Endothelial cell of umbilical vein (primary cell): ENCODE data around the gene VPS11. TPM values are rescaled to one million over a fixed set of nuclear protein-coding genes. Genes with fewer than 3 reads are reported as not detected.

ENCODE experiments used
- BruUV-seq: library from RNA; stranded (reverse); fragments of 400-500 nt; replicated peaks from 2 replicates; lab custom pipeline; 2021; lab: Mats Ljungman, UMichigan
- CTCF ChIA-PET: fragments of 300-600, 350-600 bp; sonication (Branson Sonifier 250); formaldehyde crosslinking; loops from one replicate; lab custom pipeline; 2021; ENCODE audit warnings: antibody characterized with exemption, inconsistent platforms; lab: Charles Lee
- POLR2A ChIA-PET: fragments of 300-600, 350-600 bp; sonication (Branson Sonifier 250); formaldehyde crosslinking; loops from one replicate; lab custom pipeline; 2021; ENCODE audit warnings: antibody characterized with exemption, inconsistent platforms; lab: Charles Lee
- DNase-seq: peaks from one replicate; pipeline ENCODE4 v3.0.0-alpha.2; 2011; ENCODE audit warnings: low read depth, low spot score
- FAIRE-seq: peaks from 2 replicates; lab custom pipeline; 2011; peaks lifted over from hg19 to GRCh38; lab: Jason Lieb, UNC
- H2AFZ ChIP-seq: 2 replicates; pipeline ENCODE4 v1.6.0; 2012; ENCODE audit warnings: low read depth, low read length, control low read depth, inconsistent platforms
- H3K27ac ChIP-seq: 2 replicates; pipeline ENCODE4 v1.5.1; 2011; ENCODE audit warnings: low read depth, mild to moderate bottlenecking, control low read depth, low read length, moderate library complexity; ENCODE audit not compliant: insufficient read depth
- H3K27me3 ChIP-seq, 2 experiments: 2 replicates each; pipeline versions ENCODE4 v1.6.0 to v1.6.1; 2011; ENCODE audit warnings: low read length in 2 of 2, mixed read lengths in 1 of 2; ENCODE audit not compliant: control insufficient read depth in 2 of 2, insufficient read depth in 2 of 2
- H3K36me3 ChIP-seq, 2 experiments: 2 replicates in 1 of 2; 3 replicates in 1 of 2; pipeline ENCODE4 v1.5.1; 2011; ENCODE audit warnings: low read length in 2 of 2, mild to moderate bottlenecking in 1 of 2, moderate library complexity in 1 of 2; ENCODE audit not compliant: control insufficient read depth in 2 of 2, insufficient read depth in 2 of 2; ENCODE audit errors: extremely low read depth in 1 of 2
- H3K4me1 ChIP-seq: 3 replicates; pipeline ENCODE4 v1.5.1; 2011; ENCODE audit warnings: mild to moderate bottlenecking, low read length; ENCODE audit not compliant: control insufficient read depth, insufficient read depth; ENCODE audit errors: extremely low read depth
- H3K4me2 ChIP-seq: 2 replicates; pipeline ENCODE4 v1.6.1; 2011; ENCODE audit warnings: low read length, control low read depth, mixed read lengths; ENCODE audit not compliant: insufficient read depth
- H3K4me3 ChIP-seq, 3 experiments: fragments of 200-600 bp in 1 of 3; sonication (generic), shearing (Covaris generic) in 1 of 3; replicated peaks in 1 of 3; 2 replicates each; pipeline ENCODE4 v1.5.1; 2011 to 2016; ENCODE audit warnings: control low read depth in 3 of 3, low read length in 3 of 3, mild to moderate bottlenecking in 2 of 3, inconsistent platforms in 1 of 3, low read depth in 1 of 3, moderate library complexity in 1 of 3; ENCODE audit not compliant: insufficient read depth in 1 of 3
- H3K79me2 ChIP-seq: 2 replicates; pipeline ENCODE4 v1.6.0; 2012; ENCODE audit warnings: low read length, inconsistent platforms; ENCODE audit not compliant: control insufficient read depth, insufficient read depth
- H3K9ac ChIP-seq: replicated peaks from 2 replicates; pipeline ENCODE3; 2011; ENCODE audit warnings: low read length, control low read depth; ENCODE audit not compliant: insufficient read depth; ENCODE audit errors: extremely low read depth
- H3K9me1 ChIP-seq: replicated peaks from 3 replicates; pipeline ENCODE4 v1.6.0; 2011; ENCODE audit warnings: mild to moderate bottlenecking, low read length; ENCODE audit not compliant: control insufficient read depth, insufficient read depth; ENCODE audit errors: extremely low read depth
- H3K9me3 ChIP-seq: replicated peaks from 2 replicates; pipeline ENCODE4 v1.5.1; 2012; ENCODE audit warnings: low read length, inconsistent platforms; ENCODE audit not compliant: control insufficient read depth, insufficient read depth
- H4K20me1 ChIP-seq: replicated peaks from 2 replicates; pipeline ENCODE3; 2011; ENCODE audit warnings: mild to moderate bottlenecking, low read length; ENCODE audit not compliant: control insufficient read depth, insufficient read depth; ENCODE audit errors: extremely low read depth
- EZH2 ChIP-seq: IDR thresholded peaks from 2 replicates; pipeline ENCODE4 v1.6.1; 2012; ENCODE audit warnings: borderline replicate concordance, low read depth, mild to moderate bottlenecking, moderate library complexity, low read length, inconsistent platforms; ENCODE audit not compliant: severe bottlenecking
- FOS ChIP-seq: IDR thresholded peaks from 2 replicates; pipeline ENCODE4 v1.6.1; 2011; ENCODE audit warnings: mild to moderate bottlenecking, low read length, moderate library complexity, borderline replicate concordance; ENCODE audit not compliant: insufficient read depth
- GATA2 ChIP-seq: IDR thresholded peaks from 2 replicates; pipeline ENCODE4 v1.7.0; 2011; ENCODE audit warnings: low read depth, mild to moderate bottlenecking, moderate library complexity, mixed read lengths, low read length; ENCODE audit not compliant: insufficient read length, insufficient read depth
- JUN ChIP-seq: IDR thresholded peaks from 2 replicates; pipeline ENCODE4 v1.6.1; 2011; ENCODE audit warnings: borderline replicate concordance, low read depth; ENCODE audit not compliant: insufficient read length, insufficient read depth
- MYC ChIP-seq: IDR thresholded peaks from one replicate; pipeline ENCODE4 v1.6.1; 2011; ENCODE audit warnings: mild to moderate bottlenecking, low read depth, low read length
- POLR2A ChIP-seq: IDR thresholded peaks from 2 replicates; pipeline ENCODE4 v1.6.1; 2012; ENCODE audit warnings: low read depth, mild to moderate bottlenecking, control low read depth, low read length
- POLR2AphosphoS5 ChIP-seq: IDR thresholded peaks from 2 replicates; pipeline ENCODE4 v1.6.1; 2012; ENCODE audit warnings: low read depth, mild to moderate bottlenecking, control low read depth, low read length, moderate library complexity; ENCODE audit not compliant: insufficient read depth
- dilution Hi-C: fragments of 300-500 bp; cut with MboI; formaldehyde crosslinking; loops from one replicate; pipeline ENCODE4 v1.15.0; 2019; ENCODE audit warnings: low sequenced_read_pairs; ENCODE audit not compliant: extremely low pct_ligation_motif_present
- intact Hi-C: fragments of 100-400 bp; cut with micrococcal nuclease; formaldehyde crosslinking; loops from one replicate; pipeline ENCODE4 v1.10.0; 2022
- polyA plus RNA-seq, 4 experiments: library from polyadenylated mRNA; depleted of rRNA in 3 of 4; stranded (reverse) in 3 of 4; unstranded in 1 of 4; fragments of >200 nt; gene quantifications; 2 replicates each; pipeline versions ENCODE4 v1.2.1 to v1.2.3, GENCODE V29; 2011 to 2012; ENCODE audit warnings: missing spikeins in 1 of 4
- total RNA-seq: library from RNA; stranded (reverse); gene quantifications from 2 replicates; pipeline ENCODE4 v1.2.3, GENCODE V29; 2021
- TF ChIP-seq, protein P1 (sequence below): IDR thresholded peaks from 2 replicates; pipeline ENCODE4 v1.6.1; 2011; ENCODE audit not compliant: insufficient read depth, insufficient read length
- TF ChIP-seq, protein P2 (sequence below), 2 donors: IDR thresholded peaks; 1 replicate in 1 of 2; 2 replicates in 1 of 2; pipeline ENCODE4 v1.5.1; 2011; ENCODE audit warnings: low read length in 2 of 2, mild to moderate bottlenecking in 2 of 2, moderate library complexity in 2 of 2, control low read depth in 1 of 2, inconsistent platforms in 1 of 2, low read depth in 1 of 2; ENCODE audit not compliant: insufficient read depth in 1 of 2; ENCODE audit errors: extremely low read depth in 1 of 2

Gene VPS11
- total and polyA plus RNA-seq, 2 donors (not counting 3 experiments of a cell fraction or from before 2014, with no cell fraction given) = 26.4 to 31.0 TPM

DNA sequence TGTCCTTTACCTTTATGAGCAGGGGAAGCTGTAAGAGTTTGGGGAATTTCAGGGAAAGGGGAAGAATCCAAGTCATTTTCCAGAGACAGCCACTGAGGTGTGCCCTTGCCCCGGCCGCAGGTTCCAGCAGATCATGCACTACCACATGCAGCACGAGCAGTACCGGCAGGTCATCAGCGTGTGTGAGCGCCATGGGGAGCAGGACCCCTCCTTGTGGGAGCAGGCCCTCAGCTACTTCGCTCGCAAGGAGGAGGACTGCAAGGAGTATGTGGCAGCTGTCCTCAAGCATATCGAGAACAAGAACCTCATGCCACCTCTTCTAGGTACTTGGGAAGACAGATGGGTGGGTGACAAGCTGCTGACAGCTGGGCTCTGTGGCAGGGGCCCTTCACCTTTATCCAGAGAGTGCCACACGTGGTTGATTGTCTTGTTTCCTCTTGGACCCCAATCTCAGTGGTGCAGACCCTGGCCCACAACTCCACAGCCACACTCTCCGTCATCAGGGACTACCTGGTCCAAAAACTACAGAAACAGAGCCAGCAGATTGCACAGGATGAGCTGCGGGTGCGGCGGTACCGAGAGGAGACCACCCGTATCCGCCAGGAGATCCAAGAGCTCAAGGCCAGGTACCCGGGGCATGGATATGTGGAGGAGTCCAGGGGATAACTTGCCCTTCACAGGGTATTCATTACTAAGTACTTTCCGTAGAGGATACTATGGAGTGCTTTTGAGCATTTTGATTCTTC is 11.2 kb downstream of the VPS11 start:
- dilution Hi-C loops (no loop called here), intact Hi-C loops (no loop called here)
- no TSS peak for BruUV-seq
- Histone ChIP-seq H2AFZ (no peak overlapping the region), H3K4me1 (no peaks in the 10 kb centered on the region), H3K27me3 (no peaks in the 10 kb centered on the region), H3K9me3 (no peaks in the 10 kb centered on the region), H3K79me2 (no peaks in the 10 kb centered on the region), H4K20me1 (no peaks in the 10 kb centered on the region), H3K4me2 (no peak overlapping the region), H3K27ac (no peak overlapping the region), H3K9ac (no peak overlapping the region), H3K9me1 (no peaks in the 10 kb centered on the region), H3K4me3 (no peak overlapping the region), H3K36me3 (peaks cover 10 to 42% of the 10 kb centered on the region in 2 experiments)
- no peak for DNase-seq
- no peak for FAIRE-seq
- ChIA-PET POLR2A (no interaction called here), CTCF (interaction anchor here (1.8 kb wide), 1 partner anchor 11 kb away, joined by 6 read pairs; the partner anchor contains the start of gene VPS11)
- TF ChIP-seq EZH2 = no peak
- TF ChIP-seq JUN = no peak
- TF ChIP-seq, protein P1, sequence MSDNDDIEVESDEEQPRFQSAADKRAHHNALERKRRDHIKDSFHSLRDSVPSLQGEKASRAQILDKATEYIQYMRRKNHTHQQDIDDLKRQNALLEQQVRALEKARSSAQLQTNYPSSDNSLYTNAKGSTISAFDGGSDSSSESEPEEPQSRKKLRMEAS = no peak
- TF ChIP-seq FOS = no peak
- TF ChIP-seq GATA2 = no peak
- TF ChIP-seq MYC = no peak
- no peak for TF ChIP-seq POLR2A
- no peak for TF ChIP-seq POLR2AphosphoS5
- TF ChIP-seq, protein P2, sequence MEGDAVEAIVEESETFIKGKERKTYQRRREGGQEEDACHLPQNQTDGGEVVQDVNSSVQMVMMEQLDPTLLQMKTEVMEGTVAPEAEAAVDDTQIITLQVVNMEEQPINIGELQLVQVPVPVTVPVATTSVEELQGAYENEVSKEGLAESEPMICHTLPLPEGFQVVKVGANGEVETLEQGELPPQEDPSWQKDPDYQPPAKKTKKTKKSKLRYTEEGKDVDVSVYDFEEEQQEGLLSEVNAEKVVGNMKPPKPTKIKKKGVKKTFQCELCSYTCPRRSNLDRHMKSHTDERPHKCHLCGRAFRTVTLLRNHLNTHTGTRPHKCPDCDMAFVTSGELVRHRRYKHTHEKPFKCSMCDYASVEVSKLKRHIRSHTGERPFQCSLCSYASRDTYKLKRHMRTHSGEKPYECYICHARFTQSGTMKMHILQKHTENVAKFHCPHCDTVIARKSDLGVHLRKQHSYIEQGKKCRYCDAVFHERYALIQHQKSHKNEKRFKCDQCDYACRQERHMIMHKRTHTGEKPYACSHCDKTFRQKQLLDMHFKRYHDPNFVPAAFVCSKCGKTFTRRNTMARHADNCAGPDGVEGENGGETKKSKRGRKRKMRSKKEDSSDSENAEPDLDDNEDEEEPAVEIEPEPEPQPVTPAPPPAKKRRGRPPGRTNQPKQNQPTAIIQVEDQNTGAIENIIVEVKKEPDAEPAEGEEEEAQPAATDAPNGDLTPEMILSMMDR (IDR thresholded peaks at IDR 0.05; ENCODE audit: extremely low read depth in 1 of 2, insufficient read depth in 1 of 2, low read depth in 1 of 2, low read length in 2 of 2) = no peak
